HUES6 (cell line): ENCODE results near the gene TTC21A.
"Not testable (repeated sequence)": the region's sequence is repeated elsewhere in the genome, so short reads cannot be mapped to it uniquely, and the experiment has no call there.

Source experiments
- H3K27ac ChIP-seq: 2 replicates; pipeline ENCODE4 v1.7.0; 2013; ENCODE audit warnings: low read depth, mild to moderate bottlenecking, low read length, inconsistent platforms
- H3K27me3 ChIP-seq: 2 replicates; pipeline ENCODE4 v1.6.1; 2013; ENCODE audit warnings: low read length; ENCODE audit not compliant: control insufficient read depth, insufficient read depth
- H3K36me3 ChIP-seq: 2 replicates; pipeline ENCODE4 v1.6.1; 2013; ENCODE audit warnings: low read length; ENCODE audit not compliant: control insufficient read depth, insufficient read depth
- H3K4me1 ChIP-seq: 2 replicates; pipeline ENCODE4 v1.6.1; 2013; ENCODE audit warnings: low read length; ENCODE audit not compliant: control insufficient read depth, insufficient read depth
- H3K4me3 ChIP-seq: 2 replicates; pipeline ENCODE4 v1.5.1; 2013; ENCODE audit warnings: low read depth, low read length
- H3K9ac ChIP-seq: one replicate; pipeline ENCODE4 v1.6.1; 2013; ENCODE audit warnings: mild to moderate bottlenecking, low read length
- H3K9me3 ChIP-seq: 2 replicates; pipeline ENCODE4 v1.6.1; 2013; ENCODE audit warnings: low read depth, low read length; ENCODE audit not compliant: control insufficient read depth, insufficient read depth

TTC21A gene

GRCh38 chr3:39157359-39157758, 49.9 kb downstream of the TTC21A start:
- no peaks in the 10 kb centered on the region for H3K36me3 ChIP-seq
- no peak overlapping the region for H3K27ac ChIP-seq
- no peaks in the 10 kb centered on the region for H3K9me3 ChIP-seq
- no peak overlapping the region for H3K9ac ChIP-seq
- no peak overlapping the region for H3K4me3 ChIP-seq
- no peaks in the 10 kb centered on the region for H3K27me3 ChIP-seq
- peaks cover 23% of the 10 kb centered on the region for H3K4me1 ChIP-seq

GRCh38 chr3:39158148-39158715, 50.8 kb downstream of the TTC21A start:
- Histone ChIP-seq H3K4me1 (peaks cover 20% of the 10 kb centered on the region), H3K9ac (no peak overlapping the region), H3K4me3 (no peak overlapping the region), H3K27me3 (no peaks in the 10 kb centered on the region), H3K36me3 (no peaks in the 10 kb centered on the region), H3K27ac (no peak overlapping the region), H3K9me3 (peaks cover 4% of the 10 kb centered on the region; the same call in 1 of the 2 replicates)

- Histone ChIP-seq H3K4me3 (no peak overlapping the region), H3K9me3 (peaks cover 7% of the 10 kb centered on the region; the same call in 1 of the 2 replicates), H3K27ac (no peak overlapping the region), H3K9ac (no peak overlapping the region), H3K4me1 (peaks cover 16% of the 10 kb centered on the region; the same call in 1 of the 2 replicates), H3K27me3 (no peaks in the 10 kb centered on the region), H3K36me3 (no peaks in the 10 kb centered on the region)
Observed at GRCh38 chr3:39164414-39164813, 56.9 kb downstream of the TTC21A start.

GRCh38 chr3:39165518-39165917, 58.0 kb downstream of the TTC21A start:
- Histone ChIP-seq H3K9ac (no peak overlapping the region), H3K27me3 (no peaks in the 10 kb centered on the region), H3K4me3 (no peak overlapping the region), H3K36me3 (no peaks in the 10 kb centered on the region), H3K27ac (no peak overlapping the region), H3K4me1 (peaks cover 19% of the 10 kb centered on the region), H3K9me3 (peaks cover 7% of the 10 kb centered on the region; the same call in 1 of the 2 replicates)

- Histone ChIP-seq H3K4me3 (peak overlapping the region; percentile 6; the same call in 1 of the 2 replicates), H3K27me3 (no peaks in the 10 kb centered on the region), H3K36me3 (no peaks in the 10 kb centered on the region), H3K27ac (0 out of 2 replicates have a peak overlapping the region, but pooled peaks have one; percentile 13), H3K4me1 (peaks cover 22% of the 10 kb centered on the region), H3K9ac (no peak overlapping the region), H3K9me3 (peaks cover 7% of the 10 kb centered on the region; the same call in 1 of the 2 replicates)
Observed at GRCh38 chr3:39166134-39166710, 58.7 kb downstream of the TTC21A start.

GRCh38 chr3:39166932-39167532, 59.6 kb downstream of the TTC21A start:
- H3K27me3 ChIP-seq, result no peaks in the 10 kb centered on the region
- H3K9me3 ChIP-seq, result peaks cover 7% of the 10 kb centered on the region; the same call in 1 of the 2 replicates
- H3K27ac ChIP-seq, result no peak overlapping the region
- peaks cover 22% of the 10 kb centered on the region for H3K4me1 ChIP-seq
- H3K36me3 ChIP-seq, result no peaks in the 10 kb centered on the region
- no peak overlapping the region for H3K4me3 ChIP-seq
- H3K9ac ChIP-seq, result no peak overlapping the region

GRCh38 chr3:39168156-39168780, 60.8 kb downstream of the TTC21A start:
- Histone ChIP-seq H3K27me3 (no peaks in the 10 kb centered on the region), H3K4me1 (peaks cover 22% of the 10 kb centered on the region), H3K36me3 (no peaks in the 10 kb centered on the region), H3K9me3 (peaks cover 2% of the 10 kb centered on the region; the same call in 1 of the 2 replicates), H3K4me3 (no peak overlapping the region), H3K9ac (no peak overlapping the region), H3K27ac (no peak overlapping the region)

- no peak overlapping the region for H3K4me3 ChIP-seq
- H3K4me1 ChIP-seq, result peaks cover 22% of the 10 kb centered on the region
- H3K27me3 ChIP-seq, result no peaks in the 10 kb centered on the region
- 0 out of 2 replicates have a peak, but pooled peaks cover 3% of the 10 kb centered on the region for H3K9me3 ChIP-seq
- H3K36me3 ChIP-seq, result no peaks in the 10 kb centered on the region
- no peak overlapping the region for H3K27ac ChIP-seq
- H3K9ac ChIP-seq, result no peak overlapping the region
Observed at GRCh38 chr3:39169712-39170111, 62.2 kb downstream of the TTC21A start.

GRCh38 chr3:39170461-39170860, 63.0 kb downstream of the TTC21A start:
- Histone ChIP-seq H3K27me3 (no peaks in the 10 kb centered on the region), H3K4me3 (no peak overlapping the region)

GRCh38 chr3:39170877-39171276, 63.4 kb downstream of the TTC21A start:
- not testable (repeated sequence) for H3K27ac ChIP-seq, H3K9me3 ChIP-seq, H3K27me3 ChIP-seq, H3K9ac ChIP-seq, H3K4me3 ChIP-seq, H3K36me3 ChIP-seq
- peaks cover 17% of the 10 kb centered on the region for H3K4me1 ChIP-seq

More at GRCh38 chr3:39170461-39170860, 63.0 kb downstream of the TTC21A start:
- no peak overlapping the region for H3K9ac ChIP-seq
- no peaks in the 10 kb centered on the region for H3K36me3 ChIP-seq
- 0 out of 2 replicates have a peak, but pooled peaks cover 3% of the 10 kb centered on the region for H3K9me3 ChIP-seq
- H3K27ac ChIP-seq, result no peak overlapping the region
- H3K4me1 ChIP-seq, result peaks cover 21% of the 10 kb centered on the region

- no peak overlapping the region for H3K27ac ChIP-seq
- 0 out of 2 replicates have a peak, but pooled peaks cover 3% of the 10 kb centered on the region for H3K9me3 ChIP-seq
- H3K4me3 ChIP-seq, result no peak overlapping the region
- H3K4me1 ChIP-seq, result peaks cover 7% of the 10 kb centered on the region
- no peaks in the 10 kb centered on the region for H3K27me3 ChIP-seq
- H3K36me3 ChIP-seq, result no peaks in the 10 kb centered on the region
- no peak overlapping the region for H3K9ac ChIP-seq
Observed at GRCh38 chr3:39171860-39172259, 64.4 kb downstream of the TTC21A start.
